Testis (tissue), 3 donors: Measurements from ENCODE around the gene KCNQ5. TPM values are rescaled to one million over a fixed set of nuclear protein-coding genes. Genes with fewer than 3 reads are reported as not detected.

Source experiments
- DNase-seq: peaks from one replicate; pipeline ENCODE4 v3.0.0-alpha.2; 2019
- H3K27ac ChIP-seq, 2 donors: fragments of 200-600 bp; sonication (generic); one replicate each; pipeline ENCODE4 v1.5.1; 2019
- H3K27me3 ChIP-seq: fragments of 200-600 bp; sonication (generic); one replicate; pipeline ENCODE4 v1.5.1; 2019
- H3K36me3 ChIP-seq: fragments of 200-600 bp; sonication (generic); one replicate; pipeline ENCODE4 v1.5.1; 2017; ENCODE audit warnings: low read depth; ENCODE audit errors: missing control alignments
- H3K4me1 ChIP-seq: fragments of 200-600 bp; sonication (generic); one replicate; pipeline ENCODE4 v1.5.1; 2019
- H3K4me3 ChIP-seq, 2 donors: fragments of 200-600 bp; sonication (generic); one replicate each; pipeline ENCODE4 v1.5.1; 2017 to 2019
- H3K9me3 ChIP-seq: fragments of 200-600 bp; sonication (generic); one replicate; pipeline ENCODE4 v1.5.1; 2017
- POLR2A ChIP-seq: fragments of 450-650 bp; IDR thresholded peaks from one replicate; pipeline ENCODE4 v1.6.1; 2017; ENCODE audit warnings: antibody characterized with exemption, mild to moderate bottlenecking, moderate library complexity
- WGBS, 2 donors: methylation state at CpG; one replicate each; pipeline ENCODE4 v1.1.5; 2018; 5-methylcytosine and 5-hydroxymethylcytosine counted together
- intact Hi-C: fragments of 100-400 bp; cut with DNase I; formaldehyde crosslinking; loops from one replicate; pipeline ENCODE4 v1.15.1; 2023; ENCODE audit warnings: low total_unique reads
- polyA plus RNA-seq: library from polyadenylated mRNA; stranded (reverse); fragments of 350-450 nt; fragmentation: Illumina TruSeq; extraction: RNeasy Lipid Tissue Mini Kit (QIAGEN cat#74804); gene quantifications from one replicate; pipeline ENCODE4 v1.2.3, GENCODE V29; 2014; ENCODE audit warnings: low read depth, low replicate concordance; ENCODE audit not compliant: insufficient read depth
- total RNA-seq, 2 donors: library from RNA; depleted of rRNA; stranded (reverse); fragments of >200 nt; gene quantifications; one replicate each; pipeline ENCODE4 v1.2.3, GENCODE V29; 2016
- TF ChIP-seq, protein P1 (sequence below), 3 experiments: fragments of 450-650 bp in 2 of 3; fragments of 200-600 bp in 1 of 3; sonication (generic) in 1 of 3; IDR thresholded peaks; one replicate each; pipeline ENCODE4 v1.5.1; 2016 to 2019; ENCODE audit warnings: antibody characterized with exemption in 3 of 3, mild to moderate bottlenecking in 2 of 3, moderate library complexity in 1 of 3

The KCNQ5 gene
- total and polyA plus RNA-seq, 3 donors from 2014 or later = 0.43 to 1.1 (median 0.73) TPM

DNA sequence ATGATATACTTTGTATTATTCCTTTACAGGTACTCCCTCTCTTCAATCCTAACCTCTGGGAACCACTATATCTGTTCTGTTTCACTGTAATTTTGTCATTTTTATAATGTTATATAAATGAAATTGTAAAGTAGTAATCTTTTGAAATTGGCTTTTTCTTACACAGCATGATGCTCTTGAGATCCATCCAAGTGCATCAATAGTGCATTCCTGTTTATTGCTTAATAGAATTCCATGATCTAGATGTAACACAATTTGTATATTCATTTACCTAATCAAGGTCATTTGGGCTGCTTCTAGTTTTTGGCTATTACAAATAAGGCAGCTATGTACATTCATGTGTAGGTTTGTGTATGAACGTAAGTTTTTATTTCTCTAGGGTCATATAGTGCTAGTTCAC is 428.8 kb downstream of the KCNQ5 start:
- intact Hi-C loops = no loop called here
- WGBS, 2 donors = 90 to 93% methylated on average over 1 of the region's 1 CpG
- Histone ChIP-seq H3K27ac (no peak overlapping the region), H3K9me3 (no peaks in the 10 kb centered on the region), H3K27me3 (no peaks in the 10 kb centered on the region), H3K36me3 (no peaks in the 10 kb centered on the region), H3K4me1 (no peaks in the 10 kb centered on the region), H3K4me3 (no peak overlapping the region)
- TF ChIP-seq, protein P1, sequence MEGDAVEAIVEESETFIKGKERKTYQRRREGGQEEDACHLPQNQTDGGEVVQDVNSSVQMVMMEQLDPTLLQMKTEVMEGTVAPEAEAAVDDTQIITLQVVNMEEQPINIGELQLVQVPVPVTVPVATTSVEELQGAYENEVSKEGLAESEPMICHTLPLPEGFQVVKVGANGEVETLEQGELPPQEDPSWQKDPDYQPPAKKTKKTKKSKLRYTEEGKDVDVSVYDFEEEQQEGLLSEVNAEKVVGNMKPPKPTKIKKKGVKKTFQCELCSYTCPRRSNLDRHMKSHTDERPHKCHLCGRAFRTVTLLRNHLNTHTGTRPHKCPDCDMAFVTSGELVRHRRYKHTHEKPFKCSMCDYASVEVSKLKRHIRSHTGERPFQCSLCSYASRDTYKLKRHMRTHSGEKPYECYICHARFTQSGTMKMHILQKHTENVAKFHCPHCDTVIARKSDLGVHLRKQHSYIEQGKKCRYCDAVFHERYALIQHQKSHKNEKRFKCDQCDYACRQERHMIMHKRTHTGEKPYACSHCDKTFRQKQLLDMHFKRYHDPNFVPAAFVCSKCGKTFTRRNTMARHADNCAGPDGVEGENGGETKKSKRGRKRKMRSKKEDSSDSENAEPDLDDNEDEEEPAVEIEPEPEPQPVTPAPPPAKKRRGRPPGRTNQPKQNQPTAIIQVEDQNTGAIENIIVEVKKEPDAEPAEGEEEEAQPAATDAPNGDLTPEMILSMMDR (IDR thresholded peaks at IDR 0.05) = no peak
- no peak for TF ChIP-seq POLR2A
- DNase-seq = no peak

DNA sequence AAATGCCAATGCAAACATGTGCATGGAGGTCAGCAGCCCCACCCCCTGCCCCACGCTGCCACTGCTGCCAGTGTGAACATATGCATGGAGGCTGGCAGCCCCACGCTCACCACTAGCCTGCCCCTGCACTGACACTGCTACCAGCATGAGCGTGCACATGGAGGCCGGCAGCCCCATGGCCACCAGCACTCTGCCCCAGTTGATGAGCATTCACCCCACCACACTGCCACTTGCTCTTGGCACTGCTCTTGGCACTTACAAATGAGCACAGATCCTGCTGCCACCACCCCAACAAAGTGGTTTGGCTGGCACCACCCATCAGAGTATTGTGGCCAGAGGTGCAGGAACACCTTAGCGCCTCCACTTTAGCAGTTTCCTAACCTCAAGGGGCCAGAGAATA is 429.3 kb downstream of the KCNQ5 start:
- WGBS, 2 donors = 91 to 97% methylated on average over 4 to 5 of the region's 5 CpGs
- H3K27me3 ChIP-seq = no peaks in the 10 kb centered on the region
- TF ChIP-seq, protein P1 (IDR thresholded peaks at IDR 0.05) = no peak
- TF ChIP-seq POLR2A = no peak
- intact Hi-C loops = no loop called here
- H3K36me3 ChIP-seq = no peaks in the 10 kb centered on the region
- no peaks in the 10 kb centered on the region for H3K9me3 ChIP-seq
- H3K4me1 ChIP-seq = no peaks in the 10 kb centered on the region
- no peak for DNase-seq
- no peak overlapping the region for H3K27ac ChIP-seq
- no peak overlapping the region for H3K4me3 ChIP-seq

DNA sequence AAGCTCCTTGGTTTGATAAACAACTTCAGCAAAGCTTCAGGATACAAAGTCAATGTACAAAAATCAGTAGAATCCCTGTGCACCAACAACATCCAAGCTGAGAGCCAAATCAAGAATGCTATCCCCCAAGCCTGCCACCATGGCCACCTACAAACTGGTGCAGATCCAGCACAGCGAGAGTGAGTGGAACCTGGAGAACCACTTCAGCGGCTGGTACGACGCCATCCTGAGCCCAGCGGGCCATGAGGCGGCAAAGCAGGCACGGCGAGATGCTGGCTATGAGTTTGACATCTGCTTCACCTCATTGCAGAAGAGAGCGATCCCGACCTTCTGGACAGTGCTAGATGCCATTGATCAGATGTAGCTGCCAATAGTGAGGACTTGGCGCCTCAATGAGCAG is 433.1 kb downstream of the KCNQ5 start:
- WGBS, 2 donors = 89 to 97% methylated on average over 6 to 11 of the region's 11 CpGs
- no peak overlapping the region for H3K4me3 ChIP-seq
- no peak overlapping the region for H3K27ac ChIP-seq
- intact Hi-C loops = no loop called here
- DNase-seq = no peak
- no peaks in the 10 kb centered on the region for H3K4me1 ChIP-seq
- no peaks in the 10 kb centered on the region for H3K9me3 ChIP-seq
- no peaks in the 10 kb centered on the region for H3K36me3 ChIP-seq
- TF ChIP-seq POLR2A = no peak
- TF ChIP-seq, protein P1 (IDR thresholded peaks at IDR 0.05) = no peak
- no peaks in the 10 kb centered on the region for H3K27me3 ChIP-seq

DNA sequence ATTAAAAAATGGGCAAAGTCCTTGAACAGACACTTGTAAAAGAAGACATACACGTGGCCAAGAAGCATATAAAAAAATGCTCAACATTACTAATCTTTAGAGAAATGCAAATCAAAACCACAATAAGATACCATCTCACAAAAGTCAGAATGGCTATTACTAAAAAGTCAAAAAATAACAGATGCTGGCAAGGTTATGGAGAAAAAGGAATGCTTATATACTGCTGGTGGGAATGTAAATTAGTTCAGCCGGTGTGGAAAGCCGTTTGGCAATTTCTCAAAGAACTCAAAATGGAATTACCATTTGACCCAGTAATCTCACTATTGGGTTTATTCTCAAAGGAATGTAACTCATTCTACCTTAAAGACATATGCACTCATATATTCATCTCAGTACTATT is 436.9 kb downstream of the KCNQ5 start:
- Histone ChIP-seq H3K27me3 (no peaks in the 10 kb centered on the region), H3K4me1 (no peaks in the 10 kb centered on the region), H3K4me3 (no peak overlapping the region), H3K36me3 (no peaks in the 10 kb centered on the region), H3K9me3 (no peaks in the 10 kb centered on the region), H3K27ac (no peak overlapping the region)
- no peak for TF ChIP-seq POLR2A
- TF ChIP-seq, protein P1 (IDR thresholded peaks at IDR 0.05) = no peak
- DNase-seq = no peak
- intact Hi-C loops = no loop called here
- WGBS, 2 donors = 78 to 90% methylated on average over 3 of the region's 3 CpGs

DNA sequence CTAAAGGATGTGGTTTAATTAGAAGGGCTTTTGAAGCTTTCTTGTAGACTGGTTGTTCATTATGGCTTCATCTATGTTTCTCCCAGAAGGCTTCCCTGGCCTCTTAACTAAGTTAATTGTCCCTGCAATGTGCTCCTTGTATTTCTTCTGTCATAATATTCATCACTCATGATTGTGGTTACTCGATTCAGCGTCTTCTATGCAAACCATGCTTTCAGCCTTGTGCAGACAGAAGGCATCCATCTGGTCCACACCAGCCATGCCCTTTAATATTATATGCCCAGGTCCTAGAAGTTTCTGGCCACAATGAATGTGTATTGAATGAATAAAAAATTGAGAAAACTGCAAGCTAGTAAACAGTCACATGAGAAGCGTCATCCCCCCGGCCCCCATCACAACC is 440.3 kb downstream of the KCNQ5 start:
- no peak overlapping the region for H3K4me3 ChIP-seq
- no peak overlapping the region for H3K27ac ChIP-seq
- H3K9me3 ChIP-seq = no peaks in the 10 kb centered on the region
- H3K4me1 ChIP-seq = no peaks in the 10 kb centered on the region
- no peak for TF ChIP-seq POLR2A
- TF ChIP-seq, protein P1 (IDR thresholded peaks at IDR 0.05) = no peak
- H3K36me3 ChIP-seq = no peaks in the 10 kb centered on the region
- intact Hi-C loops = no loop called here
- no peak for DNase-seq
- H3K27me3 ChIP-seq = no peaks in the 10 kb centered on the region
- WGBS, 2 donors = 59 to 70% methylated on average over 4 of the region's 4 CpGs
